HG02938 (cell line): ENCODE results near the gene ATP2C2.
"Not testable (repeated sequence)": the region's sequence is repeated elsewhere in the genome, so short reads cannot be mapped to it uniquely, and the experiment has no call there.

Experiments
- ATAC-seq: cut with Tn5 transposase; IDR thresholded peaks from one replicate; pipeline ENCODE4 v1.9.1; 2021; ENCODE audit warnings: mild to moderate bottlenecking, moderate library complexity; ENCODE audit not compliant: unreplicated experiment

ATP2C2 gene

DNA sequence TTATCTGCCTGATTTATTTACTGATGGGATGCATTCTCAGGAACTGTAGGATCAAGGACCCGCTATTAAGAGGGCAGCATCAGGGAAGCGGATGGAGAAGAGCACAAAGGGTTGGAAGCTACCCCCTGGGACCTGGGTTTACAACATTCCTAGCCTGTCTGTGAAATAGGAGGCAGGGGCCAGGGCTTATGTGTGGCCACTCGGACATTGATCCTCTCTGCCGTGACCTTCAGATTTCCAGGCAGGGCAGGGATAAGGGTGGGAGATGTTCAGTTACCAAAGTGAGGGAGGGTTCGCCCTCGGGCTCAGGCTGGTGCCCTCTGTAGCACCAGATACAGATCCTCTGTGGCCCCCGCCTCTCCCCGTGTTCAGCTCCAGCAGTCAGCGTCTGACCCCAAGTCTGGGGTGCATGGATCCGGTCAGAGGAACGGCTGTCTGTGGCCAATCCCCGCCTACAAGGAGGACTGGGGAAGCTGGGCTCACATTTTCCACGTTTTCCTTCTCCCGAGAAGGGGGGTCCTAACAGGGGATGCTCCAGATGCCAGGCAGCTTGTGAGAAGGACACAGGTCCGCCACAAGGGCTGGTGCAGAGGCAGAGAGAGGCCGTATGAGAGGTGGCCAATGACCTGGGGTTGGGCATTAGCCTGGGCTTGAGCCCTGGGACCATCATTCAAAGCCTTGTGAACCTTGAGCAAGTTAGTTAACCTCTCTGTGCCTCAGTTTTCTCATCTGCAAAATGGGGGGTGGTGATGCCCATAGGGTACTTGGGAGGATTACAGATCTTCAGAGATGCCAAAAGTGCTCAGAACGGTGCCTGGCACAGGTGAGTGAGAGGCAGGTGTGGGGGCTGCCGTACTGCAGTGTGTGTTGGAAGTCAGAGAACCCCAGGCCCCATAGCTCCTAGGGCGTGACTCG lies 48.3 kb downstream of the ATP2C2 start:
- no peak for ATAC-seq

DNA sequence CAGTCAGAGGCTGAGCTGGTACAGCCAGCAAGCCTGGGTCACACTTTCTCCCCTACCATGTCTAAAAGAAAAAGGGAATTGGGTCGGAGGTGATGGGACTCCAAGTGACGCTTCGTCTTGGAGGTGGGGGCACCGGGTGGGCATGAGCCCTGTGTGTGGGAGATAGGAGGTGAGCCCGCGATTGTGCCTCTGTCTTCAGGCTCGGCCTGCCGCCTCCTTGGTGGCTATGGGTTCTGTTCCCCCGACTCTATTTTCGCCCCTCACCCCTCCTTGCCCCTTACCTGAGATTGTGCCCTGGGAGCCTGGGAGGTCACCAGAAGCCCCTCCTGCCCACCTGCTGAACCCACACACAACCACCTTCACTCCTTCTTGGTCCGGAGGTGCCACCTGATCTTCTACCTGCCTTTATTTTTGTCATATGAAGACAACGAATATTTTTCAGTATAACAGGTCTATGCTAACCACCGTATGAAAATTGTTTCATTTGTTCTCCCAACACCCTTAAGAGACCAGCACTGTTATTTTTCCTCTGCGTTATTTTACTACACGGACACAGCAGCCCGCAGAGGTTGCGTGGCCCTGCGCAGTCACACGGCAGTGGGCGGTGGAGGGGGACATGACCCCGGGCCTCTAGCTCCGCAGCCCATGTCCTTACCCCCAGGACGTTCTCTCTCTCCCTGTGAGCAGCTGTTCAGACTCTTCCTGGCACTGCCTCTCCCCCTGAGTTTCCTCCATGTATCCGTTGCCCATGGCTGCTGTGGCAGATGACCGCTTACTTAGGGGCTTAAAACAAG lies 49.9 kb downstream of the ATP2C2 start:
- no peak for ATAC-seq

GRCh38 chr16:84419730-84420129 lies 51.4 kb downstream of the ATP2C2 start:
- ATAC-seq, result no peak

DNA sequence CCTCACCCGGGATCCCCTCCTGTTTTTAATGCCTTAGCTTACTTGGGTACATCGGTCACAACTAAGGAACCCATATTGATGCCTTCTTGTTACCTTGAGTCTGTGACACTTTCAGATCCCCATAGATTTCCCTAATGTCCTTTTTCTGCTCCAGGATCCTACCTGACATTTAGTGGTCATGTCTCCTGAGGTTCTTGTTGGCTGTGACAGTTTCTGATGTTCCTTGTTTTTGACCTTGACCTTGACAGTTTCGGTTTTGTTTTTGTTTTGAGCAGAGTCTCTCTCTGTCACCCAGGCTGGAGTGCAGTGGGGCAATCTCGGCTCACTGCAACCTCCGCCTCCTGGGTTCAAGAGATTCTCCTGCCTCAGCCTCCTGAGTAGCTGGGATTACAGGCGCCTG lies 52.2 kb downstream of the ATP2C2 start:
- not testable (repeated sequence) for ATAC-seq

GRCh38 chr16:84421081-84421937 lies 53.0 kb downstream of the ATP2C2 start:
- no peak for ATAC-seq

DNA sequence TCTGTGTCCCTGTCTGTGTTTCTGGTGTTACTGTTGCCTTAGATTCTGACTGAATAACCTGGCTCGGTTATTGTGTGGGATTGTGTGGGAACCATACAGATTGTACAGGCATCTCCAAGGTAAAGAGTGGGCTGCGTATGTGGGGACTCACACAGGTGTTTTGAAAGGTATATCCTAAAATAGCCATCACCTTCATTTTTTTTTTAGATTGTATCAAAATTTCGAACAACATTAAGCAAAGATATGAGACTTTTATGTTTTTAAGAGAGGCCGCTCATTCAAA lies 53.5 kb downstream of the ATP2C2 start:
- no peak for ATAC-seq

GRCh38 chr16:84423416-84423837 lies 55.1 kb downstream of the ATP2C2 start:
- ATAC-seq, result no peak

DNA sequence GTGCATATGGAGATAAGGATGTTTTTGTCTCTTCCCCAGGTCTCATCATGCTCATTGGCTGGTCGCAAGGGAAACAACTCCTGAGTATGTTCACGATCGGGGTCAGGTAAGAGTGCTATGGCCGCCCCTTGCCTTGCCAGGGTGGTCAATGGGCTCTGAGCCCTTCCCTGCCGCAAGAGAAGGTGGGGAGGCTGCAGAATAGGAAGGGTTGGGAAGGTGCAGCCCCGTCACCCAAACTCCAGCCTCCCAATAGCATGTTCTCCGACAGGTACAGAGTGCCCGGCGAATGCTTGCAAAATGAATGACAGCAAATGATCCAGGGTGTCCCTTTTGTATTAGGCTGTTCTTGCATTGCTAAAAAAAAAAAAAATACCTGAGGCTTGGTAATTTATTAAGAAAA lies 57.4 kb downstream of the ATP2C2 start:
- no peak for ATAC-seq

- no peak for ATAC-seq
Measured at GRCh38 chr16:84426804-84427203, 58.5 kb downstream of the ATP2C2 start.

DNA sequence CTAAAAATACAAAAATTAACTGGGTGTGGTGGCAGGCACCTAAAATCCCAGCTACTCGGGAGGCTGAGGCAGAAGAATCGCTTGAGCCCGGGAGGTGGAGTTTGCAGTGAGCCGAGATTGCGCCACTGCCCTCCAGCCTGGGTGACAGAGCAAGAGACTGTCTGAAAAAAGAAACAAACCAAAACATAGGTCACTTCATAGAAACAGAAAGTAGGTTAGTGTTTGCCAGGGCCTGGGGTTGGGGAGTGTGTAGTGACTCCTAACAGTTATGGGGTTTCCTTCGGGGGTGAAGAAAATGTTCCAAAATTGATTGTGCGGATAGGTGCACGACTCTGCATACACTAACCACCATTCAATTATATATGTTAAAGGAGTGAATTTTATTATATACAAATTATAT lies 59.2 kb downstream of the ATP2C2 start:
- ATAC-seq, result no peak

GRCh38 chr16:84430860-84431259 lies 62.5 kb downstream of the ATP2C2 start:
- no peak for ATAC-seq

DNA sequence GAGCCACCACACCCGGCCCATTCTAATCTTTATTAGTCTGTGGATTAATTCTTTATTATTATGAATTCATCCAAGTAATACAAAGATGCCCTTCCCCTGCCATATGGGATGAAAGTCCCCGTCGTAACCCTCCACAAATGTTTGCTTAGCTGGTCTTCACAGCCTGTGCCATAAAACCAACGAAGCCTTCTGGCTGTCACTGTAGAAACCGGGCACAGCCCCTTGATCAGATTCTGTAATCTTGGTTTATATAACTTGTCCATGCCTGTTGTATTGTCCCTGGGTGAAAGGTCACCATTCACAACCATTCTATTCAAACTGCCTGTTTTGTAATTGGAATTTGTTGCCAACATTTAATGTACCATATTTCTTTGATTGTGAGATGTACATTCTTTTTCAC lies 66.5 kb downstream of the ATP2C2 start:
- ATAC-seq, result no peak

- no peak for ATAC-seq
Measured at GRCh38 chr16:84436196-84436595, 67.9 kb downstream of the ATP2C2 start.

GRCh38 chr16:84438971-84439696 lies 70.8 kb downstream of the ATP2C2 start:
- no peak for ATAC-seq

GRCh38 chr16:84442416-84443145 lies 74.2 kb downstream of the ATP2C2 start:
- ATAC-seq, result no peak

DNA sequence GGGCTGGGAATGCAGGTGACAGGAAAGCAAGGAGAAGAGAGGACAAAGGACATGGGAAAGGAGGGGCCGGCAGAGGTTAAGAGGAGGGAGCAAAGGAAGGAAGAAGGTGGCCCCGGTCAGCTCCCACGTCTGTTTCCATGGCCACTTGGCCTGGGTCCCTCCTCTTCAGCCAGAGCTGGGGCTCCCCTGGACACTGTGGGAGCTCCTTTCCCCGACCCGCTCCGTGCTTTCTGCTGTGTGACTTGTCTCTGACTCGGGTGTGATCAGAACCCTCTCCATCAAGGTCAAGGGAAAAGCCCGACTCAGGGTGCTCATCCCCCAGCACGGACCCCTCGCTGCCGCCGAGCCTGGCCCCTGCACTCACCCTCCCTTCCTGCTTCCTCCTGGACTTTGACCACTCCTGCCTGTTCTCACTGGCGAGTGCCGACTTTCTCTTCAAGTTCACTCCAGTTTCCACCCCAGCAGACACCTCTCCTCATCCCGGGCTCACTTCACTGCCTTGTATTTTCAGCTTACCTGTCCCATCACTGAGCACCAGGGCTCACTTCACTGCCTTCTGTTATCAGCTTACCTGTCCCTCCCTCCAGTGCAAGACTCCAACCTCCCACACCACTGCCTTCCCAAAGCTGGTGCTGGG lies 74.9 kb downstream of the ATP2C2 start:
- no peak for ATAC-seq

DNA sequence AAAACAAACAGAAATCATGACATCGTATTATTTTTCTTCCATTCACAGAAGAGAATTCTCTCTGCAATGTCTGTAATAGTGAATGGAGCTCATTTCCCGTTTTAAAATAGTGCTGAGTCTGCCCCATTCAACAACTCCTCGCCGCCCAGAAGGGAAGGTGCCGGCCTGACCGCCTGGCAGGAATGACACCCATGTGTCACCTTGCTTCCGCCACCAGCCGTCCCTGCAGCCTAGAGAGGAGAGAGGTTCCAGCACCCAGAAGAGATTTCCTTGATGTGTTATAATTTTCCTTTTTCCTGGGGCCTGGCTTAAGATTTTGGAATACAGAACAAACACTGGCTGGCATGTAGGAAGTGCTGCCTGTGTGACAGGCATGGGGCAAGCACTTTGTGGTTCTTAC lies 76.1 kb downstream of the ATP2C2 start:
- no peak for ATAC-seq

DNA sequence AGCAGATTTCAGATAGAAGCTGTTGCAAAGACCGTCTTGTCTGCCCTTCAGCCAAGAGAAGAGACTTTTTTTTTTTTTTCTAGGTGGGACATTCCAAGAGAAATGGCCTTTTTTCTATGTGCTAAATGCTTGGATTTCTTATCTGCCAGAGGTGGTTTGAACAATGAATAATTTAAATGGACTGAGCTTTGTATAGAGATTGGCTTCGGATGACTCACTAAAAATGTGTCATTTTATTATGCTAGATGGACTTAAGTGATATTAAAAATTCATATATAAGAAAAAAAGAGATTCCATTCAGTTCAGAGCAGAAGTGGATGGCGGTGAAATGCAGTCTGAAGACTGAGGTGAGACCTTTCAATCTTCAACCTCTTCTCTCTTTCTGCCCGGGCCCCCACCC lies 77.7 kb downstream of the ATP2C2 start:
- no peak for ATAC-seq

DNA sequence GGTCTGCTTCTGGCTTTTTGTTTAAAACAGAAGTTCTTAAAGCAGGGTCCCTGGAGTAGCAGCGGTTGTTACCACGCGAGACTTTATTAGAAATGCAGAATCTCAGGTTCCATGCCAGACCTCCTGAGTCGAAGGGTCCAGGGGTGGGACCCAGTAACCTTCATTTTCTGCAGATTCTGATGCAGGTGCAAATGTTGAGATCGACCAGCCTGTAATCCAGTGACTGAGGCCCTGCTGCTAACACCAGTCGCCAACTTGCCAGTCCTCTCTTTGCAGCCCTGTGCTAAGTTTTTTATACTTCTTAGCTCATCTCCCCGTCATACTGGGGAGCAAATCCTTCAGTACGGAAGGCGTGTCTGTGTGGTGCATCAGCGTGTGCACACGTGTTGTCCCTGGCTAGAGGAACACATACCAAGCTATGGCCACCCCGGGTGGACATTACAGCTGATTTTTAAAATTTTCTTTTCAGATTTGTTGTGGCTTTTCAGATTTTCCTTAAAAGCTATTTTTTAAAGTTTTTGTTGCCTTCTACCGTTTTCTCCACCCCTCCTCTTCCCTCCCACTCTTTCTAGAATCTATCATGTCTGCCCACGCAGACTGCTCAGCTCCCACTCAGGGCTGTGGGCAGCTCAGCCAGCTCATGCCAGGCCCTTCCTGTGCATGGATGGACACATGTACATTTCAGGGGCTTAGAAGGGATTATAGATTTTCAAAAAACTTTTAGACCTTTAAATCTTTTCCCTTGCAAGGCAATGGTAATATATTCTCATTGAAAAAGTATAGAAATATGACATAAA lies 78.5 kb downstream of the ATP2C2 start:
- ATAC-seq, result no peak
